Prostate gland (tissue), 2 donors: ENCODE measurements around the gene SMIM36.

Source experiments
- POLR2A ChIP-seq: fragments of 450-650 bp; IDR thresholded peaks from one replicate; pipeline ENCODE4 v1.6.1; 2016; ENCODE audit warnings: antibody characterized with exemption, mild to moderate bottlenecking
- TF ChIP-seq, protein P1 (sequence below), 4 experiments: fragments of 200-600 bp in 2 of 4; fragments of 450-650 bp in 2 of 4; sonication (generic) in 2 of 4; IDR thresholded peaks; 1 replicate in 3 of 4; 2 replicates in 1 of 4; pipeline ENCODE4 v1.5.1; 2016 to 2019; ENCODE audit warnings: antibody characterized with exemption in 4 of 4, mild to moderate bottlenecking in 2 of 4, moderate library complexity in 2 of 4

- TF ChIP-seq, protein P1, sequence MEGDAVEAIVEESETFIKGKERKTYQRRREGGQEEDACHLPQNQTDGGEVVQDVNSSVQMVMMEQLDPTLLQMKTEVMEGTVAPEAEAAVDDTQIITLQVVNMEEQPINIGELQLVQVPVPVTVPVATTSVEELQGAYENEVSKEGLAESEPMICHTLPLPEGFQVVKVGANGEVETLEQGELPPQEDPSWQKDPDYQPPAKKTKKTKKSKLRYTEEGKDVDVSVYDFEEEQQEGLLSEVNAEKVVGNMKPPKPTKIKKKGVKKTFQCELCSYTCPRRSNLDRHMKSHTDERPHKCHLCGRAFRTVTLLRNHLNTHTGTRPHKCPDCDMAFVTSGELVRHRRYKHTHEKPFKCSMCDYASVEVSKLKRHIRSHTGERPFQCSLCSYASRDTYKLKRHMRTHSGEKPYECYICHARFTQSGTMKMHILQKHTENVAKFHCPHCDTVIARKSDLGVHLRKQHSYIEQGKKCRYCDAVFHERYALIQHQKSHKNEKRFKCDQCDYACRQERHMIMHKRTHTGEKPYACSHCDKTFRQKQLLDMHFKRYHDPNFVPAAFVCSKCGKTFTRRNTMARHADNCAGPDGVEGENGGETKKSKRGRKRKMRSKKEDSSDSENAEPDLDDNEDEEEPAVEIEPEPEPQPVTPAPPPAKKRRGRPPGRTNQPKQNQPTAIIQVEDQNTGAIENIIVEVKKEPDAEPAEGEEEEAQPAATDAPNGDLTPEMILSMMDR (IDR thresholded peaks at IDR 0.05), result no peak
- TF ChIP-seq POLR2A, result no peak
Observed at GRCh38 chr17:55555772-55556171, 44.5 kb upstream of the SMIM36 start.
